WI38 (cell line): ENCODE results near the gene DNAH11.

Experiments used
- H3K4me3 ChIP-seq: 2 replicates; pipeline ENCODE4 v1.5.1; 2011; ENCODE audit warnings: low read depth, mild to moderate bottlenecking, control low read depth, low read length
- TF ChIP-seq, protein P1 (sequence below): IDR thresholded peaks from 2 replicates; pipeline ENCODE4 v1.5.1; 2012; ENCODE audit warnings: low read depth, mild to moderate bottlenecking, control low read depth, low read length

Gene DNAH11

DNA sequence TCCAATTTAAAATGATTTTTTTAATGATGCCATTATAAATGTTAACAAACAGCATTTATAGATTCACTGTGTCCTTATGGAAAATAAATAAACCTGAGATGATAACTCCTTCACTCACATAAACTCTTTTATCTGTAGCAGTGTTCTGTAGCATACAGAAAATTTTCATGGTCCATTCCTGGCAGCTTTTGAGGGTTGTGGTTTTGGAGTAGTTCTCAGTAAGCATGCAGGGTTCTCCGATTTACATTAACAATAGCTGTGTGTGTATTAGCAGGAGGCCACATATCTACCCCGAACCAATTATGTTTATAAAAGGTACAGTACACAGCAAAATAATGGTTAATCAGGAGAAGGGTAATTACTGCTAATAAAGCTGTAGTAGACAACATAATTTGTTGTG, 240.2 kb downstream of the DNAH11 start:
- H3K4me3 ChIP-seq = no peak overlapping the region
- TF ChIP-seq, protein P1, sequence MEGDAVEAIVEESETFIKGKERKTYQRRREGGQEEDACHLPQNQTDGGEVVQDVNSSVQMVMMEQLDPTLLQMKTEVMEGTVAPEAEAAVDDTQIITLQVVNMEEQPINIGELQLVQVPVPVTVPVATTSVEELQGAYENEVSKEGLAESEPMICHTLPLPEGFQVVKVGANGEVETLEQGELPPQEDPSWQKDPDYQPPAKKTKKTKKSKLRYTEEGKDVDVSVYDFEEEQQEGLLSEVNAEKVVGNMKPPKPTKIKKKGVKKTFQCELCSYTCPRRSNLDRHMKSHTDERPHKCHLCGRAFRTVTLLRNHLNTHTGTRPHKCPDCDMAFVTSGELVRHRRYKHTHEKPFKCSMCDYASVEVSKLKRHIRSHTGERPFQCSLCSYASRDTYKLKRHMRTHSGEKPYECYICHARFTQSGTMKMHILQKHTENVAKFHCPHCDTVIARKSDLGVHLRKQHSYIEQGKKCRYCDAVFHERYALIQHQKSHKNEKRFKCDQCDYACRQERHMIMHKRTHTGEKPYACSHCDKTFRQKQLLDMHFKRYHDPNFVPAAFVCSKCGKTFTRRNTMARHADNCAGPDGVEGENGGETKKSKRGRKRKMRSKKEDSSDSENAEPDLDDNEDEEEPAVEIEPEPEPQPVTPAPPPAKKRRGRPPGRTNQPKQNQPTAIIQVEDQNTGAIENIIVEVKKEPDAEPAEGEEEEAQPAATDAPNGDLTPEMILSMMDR = no peak

- TF ChIP-seq, protein P1 = no peak
- no peak overlapping the region for H3K4me3 ChIP-seq
Observed at GRCh38 chr7:21784989-21785388, 242.2 kb downstream of the DNAH11 start.

DNA sequence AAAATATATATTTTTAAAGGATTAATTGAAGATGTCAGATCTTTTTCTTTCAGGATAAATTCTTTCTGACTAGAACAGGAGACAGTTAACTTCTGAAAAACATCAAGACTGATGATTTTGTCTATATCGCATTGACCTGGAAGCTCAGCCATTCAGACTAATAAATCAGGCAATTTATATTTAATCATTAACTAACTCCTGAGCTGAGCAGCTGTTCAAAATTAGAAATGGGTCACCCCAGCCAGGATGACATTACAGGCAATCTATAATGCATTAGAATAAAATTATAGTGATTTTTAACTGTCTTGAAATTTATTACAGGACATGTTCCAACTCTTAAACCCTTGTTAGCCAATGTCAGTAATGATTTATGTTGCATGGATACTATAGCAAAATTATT, 263.0 kb downstream of the DNAH11 start:
- no peak overlapping the region for H3K4me3 ChIP-seq
- TF ChIP-seq, protein P1 = no peak

GRCh38 chr7:21806388-21806787, 263.5 kb downstream of the DNAH11 start:
- H3K4me3 ChIP-seq = no peak overlapping the region
- TF ChIP-seq, protein P1 = no peak

DNA sequence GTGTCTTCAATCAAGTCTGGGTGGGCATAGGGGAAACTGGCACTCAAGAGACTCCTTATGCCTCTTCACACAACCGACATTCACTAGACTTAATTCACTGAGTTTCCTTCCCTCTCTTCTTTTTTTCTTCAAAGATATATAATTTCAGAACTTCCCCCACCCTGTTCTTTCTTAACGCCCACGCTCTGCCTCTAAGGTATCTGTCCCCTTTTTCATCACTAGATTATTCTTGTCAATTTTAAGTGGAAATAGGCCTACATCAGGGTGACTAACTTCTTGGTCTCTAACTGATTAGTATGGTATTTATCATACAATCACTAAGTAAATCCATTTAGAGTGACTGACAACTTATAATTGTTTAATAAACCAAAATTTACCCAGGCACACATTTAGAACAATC, 276.2 kb downstream of the DNAH11 start:
- TF ChIP-seq, protein P1 = no peak
- H3K4me3 ChIP-seq = no peak overlapping the region

DNA sequence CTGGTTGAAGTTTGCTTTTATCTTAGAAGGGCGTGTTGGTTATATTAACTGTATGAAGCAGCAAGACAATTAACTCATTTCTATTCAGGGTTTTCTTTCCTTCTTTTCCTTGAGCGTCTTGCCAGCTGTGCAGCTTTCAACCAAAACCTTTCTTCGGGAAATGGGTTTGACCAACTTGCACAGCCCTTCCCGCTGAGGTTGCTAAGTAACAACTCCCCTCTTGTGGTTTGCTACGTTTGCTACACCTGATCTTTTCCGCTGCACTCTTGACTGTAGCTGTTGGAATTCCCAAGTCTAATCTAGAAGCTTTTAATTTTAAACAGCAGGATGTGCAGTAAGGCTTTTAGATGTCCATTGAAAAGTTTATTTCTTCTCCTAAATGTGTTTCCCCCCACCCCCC, 286.0 kb downstream of the DNAH11 start:
- H3K4me3 ChIP-seq = no peak overlapping the region
- TF ChIP-seq, protein P1 = no peak

GRCh38 chr7:21829731-21830130, 286.9 kb downstream of the DNAH11 start:
- TF ChIP-seq, protein P1 = no peak
- H3K4me3 ChIP-seq = no peak overlapping the region
